HEK293T (cell line): ENCODE data around the gene PRSS56.

Source experiments
- CTCF ChIA-PET: fragments of 350-600 bp; formaldehyde crosslinking; extraction: SDS; loops from one replicate; lab custom pipeline; 2021; ENCODE audit warnings: antibody characterized with exemption, inconsistent platforms; lab: Yijun Ruan, JAX
- POLR2A ChIA-PET: fragments of 350-600 bp; formaldehyde crosslinking; extraction: SDS; loops from one replicate; lab custom pipeline; 2020; ENCODE audit warnings: antibody characterized with exemption, inconsistent platforms; lab: Yijun Ruan, JAX
- DNase-seq: peaks from one replicate; pipeline ENCODE4 v3.0.0; 2012; ENCODE audit warnings: mixed read lengths; ENCODE audit errors: extremely low spot score
- ARNT ChIP-seq: fragments of 450-650 bp; IDR thresholded peaks from 2 replicates; pipeline ENCODE4 v1.6.1; 2017; ENCODE audit warnings: mild to moderate bottlenecking
- BHLHE40 ChIP-seq: fragments of 450-650 bp; IDR thresholded peaks from 2 replicates; pipeline ENCODE4 v1.6.1; 2016; ENCODE audit warnings: mild to moderate bottlenecking, moderate library complexity, borderline replicate concordance
- CTBP1 ChIP-seq: fragments of 450-650 bp; IDR thresholded peaks from 2 replicates; pipeline ENCODE4 v1.6.1; 2016; ENCODE audit warnings: borderline replicate concordance
- ELF4 ChIP-seq: fragments of 450-650 bp; IDR thresholded peaks from 2 replicates; pipeline ENCODE4 v1.6.1; 2017; ENCODE audit warnings: antibody characterized with exemption
- FOXA1 ChIP-seq: fragments of 450-650 bp; IDR thresholded peaks from 2 replicates; pipeline ENCODE4 v1.6.1; 2016; ENCODE audit warnings: mild to moderate bottlenecking
- FOXK2 ChIP-seq: fragments of 450-650 bp; IDR thresholded peaks from 2 replicates; pipeline ENCODE4 v1.6.1; 2016; ENCODE audit warnings: mild to moderate bottlenecking
- FOXM1 ChIP-seq: fragments of 450-650 bp; IDR thresholded peaks from 2 replicates; pipeline ENCODE4 v1.6.1; 2017; ENCODE audit warnings: mild to moderate bottlenecking, borderline replicate concordance
- HDGF ChIP-seq: fragments of 450-650 bp; IDR thresholded peaks from 2 replicates; pipeline ENCODE4 v1.6.1; 2017; ENCODE audit warnings: antibody characterized with exemption, borderline replicate concordance
- L3MBTL2 ChIP-seq: fragments of 450-650 bp; conservative IDR thresholded peaks from 2 replicates; pipeline ENCODE4 v1.6.1; 2016; ENCODE audit warnings: mild to moderate bottlenecking
- LEF1 ChIP-seq: fragments of 450-650 bp; IDR thresholded peaks from 2 replicates; pipeline ENCODE4 v1.6.1; 2017; ENCODE audit warnings: mild to moderate bottlenecking, borderline replicate concordance
- NFRKB ChIP-seq: fragments of 450-650 bp; IDR thresholded peaks from 2 replicates; pipeline ENCODE4 v1.6.1; 2016; ENCODE audit warnings: mild to moderate bottlenecking, moderate library complexity
- PKNOX1 ChIP-seq: fragments of 450-650 bp; IDR thresholded peaks from 2 replicates; pipeline ENCODE4 v1.6.1; 2016
- SP1 ChIP-seq: fragments of 450-650 bp; IDR thresholded peaks from 2 replicates; pipeline ENCODE4 v1.6.1; 2017
- SUZ12 ChIP-seq: fragments of 450-650 bp; IDR thresholded peaks from 2 replicates; pipeline ENCODE4 v1.6.1; 2016; ENCODE audit warnings: mild to moderate bottlenecking
- TARDBP ChIP-seq: fragments of 450-650 bp; IDR thresholded peaks from 2 replicates; pipeline ENCODE4 v1.6.1; 2016
- ZNF384 ChIP-seq: fragments of 450-650 bp; IDR thresholded peaks from 2 replicates; pipeline ENCODE4 v1.6.1; 2016

Gene PRSS56

GRCh38 chr2:232482301-232483238 is 37.6 kb upstream of the PRSS56 start:
- POLR2A ChIA-PET = no interaction called here
- TF ChIP-seq NFRKB (no peak), SP1 (no peak), BHLHE40 (no peak), SUZ12 (no peak), FOXK2 (no peak), FOXM1 (no peak), ZNF384 (no peak), HDGF (no peak)
- no peak for DNase-seq
- CTCF ChIA-PET = no interaction called here

GRCh38 chr2:232483311-232483922 is 36.8 kb upstream of the PRSS56 start:
- TF ChIP-seq NFRKB (no peak), SUZ12 (no peak), TARDBP (no peak), ELF4 (no peak), FOXM1 (no peak)
- no peak for DNase-seq
- ChIA-PET CTCF (no interaction called here), POLR2A (no interaction called here)

GRCh38 chr2:232483923-232484627 is 36.1 kb upstream of the PRSS56 start:
- CTCF ChIA-PET = no interaction called here
- TF ChIP-seq ELF4 = no peak
- TF ChIP-seq NFRKB = no peak
- no peak for TF ChIP-seq HDGF
- no peak for TF ChIP-seq ZNF384
- no peak for TF ChIP-seq CTBP1
- no peak for TF ChIP-seq LEF1
- TF ChIP-seq FOXM1 = no peak
- no peak for TF ChIP-seq ARNT
- TF ChIP-seq SP1 = no peak
- TF ChIP-seq SUZ12 = no peak
- TF ChIP-seq FOXA1 = no peak
- no peak for TF ChIP-seq TARDBP
- no peak for TF ChIP-seq BHLHE40
- no peak for TF ChIP-seq FOXK2
- POLR2A ChIA-PET = no interaction called here
- DNase-seq = no peak

- CTCF ChIA-PET = no interaction called here
- no peak for TF ChIP-seq CTBP1
- DNase-seq = no peak
- POLR2A ChIA-PET = no interaction called here
Measured at GRCh38 chr2:232484628-232485347, 35.4 kb upstream of the PRSS56 start.

GRCh38 chr2:232485348-232485756 is 34.8 kb upstream of the PRSS56 start:
- CTCF ChIA-PET = no interaction called here
- DNase-seq = no peak
- no peak for TF ChIP-seq FOXM1
- no peak for TF ChIP-seq ARNT
- TF ChIP-seq HDGF = no peak
- no peak for TF ChIP-seq ZNF384
- TF ChIP-seq PKNOX1 = no peak
- TF ChIP-seq LEF1 = no peak
- no peak for TF ChIP-seq BHLHE40
- no peak for TF ChIP-seq FOXK2
- TF ChIP-seq ELF4 = no peak
- TF ChIP-seq FOXA1 = no peak
- no peak for TF ChIP-seq CTBP1
- TF ChIP-seq SUZ12 = no peak
- TF ChIP-seq TARDBP = no peak
- no peak for TF ChIP-seq NFRKB
- TF ChIP-seq SP1 = no peak
- POLR2A ChIA-PET = no interaction called here

GRCh38 chr2:232485757-232486557 is 34.2 kb upstream of the PRSS56 start:
- ChIA-PET POLR2A (no interaction called here), CTCF (no interaction called here)
- TF ChIP-seq TARDBP (no peak), L3MBTL2 (no peak), FOXM1 (no peak), FOXK2 (no peak), PKNOX1 (no peak)
- no peak for DNase-seq
